ENCODE measurements around the gene ADCY7. TPM values are rescaled to one million over a fixed set of nuclear protein-coding genes. Genes with fewer than 3 reads are reported as not detected.
A peak's percentile ranks its signal among the peaks of the same experiment; 100 is the strongest.

The ADCY7 gene
- total and polyA plus RNA-seq, 9 of the 15 experiments (the other 6 are each of a cell fraction or from before 2014, with no cell fraction given), result 2.3 to 108 (median 28.6) TPM

- TF ChIP-seq MGA (IDR thresholded peaks at IDR 0.05), result peak; percentile 24; the same call in 1 of the 2 replicates
- TF ChIP-seq GATAD2A (IDR thresholded peaks at IDR 0.05), result no peak
- no peak for TF ChIP-seq TAF9B (IDR thresholded peaks at IDR 0.05; ENCODE audit: partially characterized antibody)
- no peak for TF ChIP-seq ZNF408 (CRISPR knock-in tag; IDR thresholded peaks at IDR 0.05; ENCODE audit: low read depth)
- TF ChIP-seq SMAD2 (IDR thresholded peaks at IDR 0.05; ENCODE audit: low read depth, low read length), result no peak
- TF ChIP-seq SREBF1 (IDR thresholded peaks at IDR 0.05; ENCODE audit: borderline replicate concordance, low read depth, low read length), result no peak
- no peak for TF ChIP-seq C11orf30 (IDR thresholded peaks at IDR 0.05; ENCODE audit: low read depth)
- TF ChIP-seq ZNF282 (CRISPR knock-in tag; IDR thresholded peaks at IDR 0.05), result no peak
- TF ChIP-seq POLR2AphosphoS5 (IDR thresholded peaks at IDR 0.05; ENCODE audit: control insufficient read depth, insufficient read depth, low read depth, low read length), result no peak
- TF ChIP-seq FIP1L1 (IDR thresholded peaks at IDR 0.05; ENCODE audit: low read depth, low read length, poor library complexity, severe bottlenecking), result peak; percentile 51
- TF ChIP-seq TOE1 (IDR thresholded peaks at IDR 0.05; ENCODE audit: borderline replicate concordance), result no peak
- no peak for TF ChIP-seq TOE1 (CRISPR knock-in tag; IDR thresholded peaks at IDR 0.05; ENCODE audit: borderline replicate concordance, low read depth)
- TF ChIP-seq THRB (CRISPR knock-in tag; conservative IDR thresholded peaks at IDR 0.05), result no peak
- TF ChIP-seq PHF20 (IDR thresholded peaks at IDR 0.05; ENCODE audit: partially characterized antibody), result no peak
Observed at GRCh38 chr16:50246299-50247122, 19.8 kb upstream of the ADCY7 start (continued).
